Measurements from ENCODE around the gene ALDH1L1.

GRCh38 chr3:126081618-126082361, 98.6 kb downstream of the ALDH1L1 start:
- TF ChIP-seq CTCF (IDR thresholded peaks at IDR 0.05) (peak; percentile 72), POLR2AphosphoS5 (IDR thresholded peaks at IDR 0.05; ENCODE audit: low read depth, low read length) (no peak), SIN3A (IDR thresholded peaks at IDR 0.05; ENCODE audit: borderline replicate concordance, insufficient read depth, low read depth, low read length) (no peak), TCF7L2 (IDR thresholded peaks at IDR 0.05; ENCODE audit: low read depth, low read length) (no peak), REST (IDR thresholded peaks at IDR 0.05; ENCODE audit: insufficient read depth in 1 of 2, low read depth in 2 of 2, low read length in 1 of 2) (no peak)
